22Rv1 (cell line): Measurements from ENCODE around the gene NUP133.

Source experiments
- CTCF ChIP-seq: fragments of 450-650 bp; IDR thresholded peaks from 2 replicates; pipeline ENCODE4 v1.5.1; 2017; ENCODE audit warnings: mild to moderate bottlenecking
- ZFX ChIP-seq: fragments of 450-650 bp; IDR thresholded peaks from 2 replicates; pipeline ENCODE4 v1.6.1; 2017; ENCODE audit warnings: antibody characterized with exemption, borderline replicate concordance

GRCh38 chr1:229432905-229433304, 75.2 kb downstream of the NUP133 start:
- TF ChIP-seq CTCF (no peak), ZFX (no peak)
